ACC112 (cell line): ENCODE measurements around the gene SLC25A44.
"Not testable (repeated sequence)": the region's sequence is repeated elsewhere in the genome, so short reads cannot be mapped to it uniquely, and the experiment has no call there.

Experiments
- H2AFZ ChIP-seq: fragments of 200-600 bp; sonication (generic); one replicate; pipeline ENCODE4 v1.6.0; 2017; ENCODE audit warnings: antibody characterized with exemption, low read length; ENCODE audit not compliant: unreplicated experiment
- H3K27ac ChIP-seq: fragments of 200-600 bp; sonication (generic); 2 replicates; pipeline ENCODE4 v1.5.1; 2014; ENCODE audit warnings: low read depth, mild to moderate bottlenecking, antibody characterized with exemption, low read length, moderate library complexity
- H3K27me3 ChIP-seq: fragments of 200-600 bp; sonication (generic); 2 replicates; pipeline ENCODE4 v1.6.1; 2014; ENCODE audit warnings: mild to moderate bottlenecking, antibody characterized with exemption, low read length, moderate library complexity, mixed read lengths; ENCODE audit not compliant: insufficient read depth
- H3K36me3 ChIP-seq: fragments of 200-600 bp; sonication (generic); 2 replicates; pipeline ENCODE4 v1.6.1; 2016; ENCODE audit warnings: mild to moderate bottlenecking, antibody characterized with exemption, low read length, moderate library complexity, mixed read lengths; ENCODE audit not compliant: insufficient read depth
- H3K4me1 ChIP-seq: fragments of 200-600 bp; sonication (generic); one replicate; pipeline ENCODE4 v1.6.1; 2016; ENCODE audit warnings: low read length, mixed read lengths; ENCODE audit not compliant: insufficient read depth, unreplicated experiment, control insufficient read depth
- H3K4me3 ChIP-seq: fragments of 200-600 bp; sonication (generic); 2 replicates; pipeline ENCODE4 v1.5.1; 2014; ENCODE audit warnings: mild to moderate bottlenecking, low read depth, low read length
- H3K79me2 ChIP-seq: fragments of 200-600 bp; sonication (generic); one replicate; pipeline ENCODE4 v1.6.0; 2016; ENCODE audit warnings: low read length; ENCODE audit not compliant: control insufficient read depth, unreplicated experiment, insufficient read depth

Gene SLC25A44

GRCh38 chr1:156186347-156187177 is 7.3 kb upstream of the SLC25A44 start:
- not testable (repeated sequence) for H3K4me3 ChIP-seq, H3K27me3 ChIP-seq, H2AFZ ChIP-seq, H3K36me3 ChIP-seq, H3K27ac ChIP-seq, H3K79me2 ChIP-seq, H3K4me1 ChIP-seq

GRCh38 chr1:156190265-156190664 is 3.6 kb upstream of the SLC25A44 start:
- H3K4me3 ChIP-seq, H3K4me1 ChIP-seq, H3K36me3 ChIP-seq, H2AFZ ChIP-seq, H3K27me3 ChIP-seq, H3K27ac ChIP-seq: not testable (repeated sequence)
- H3K79me2 ChIP-seq, result peaks cover 10% of the 10 kb centered on the region

GRCh38 chr1:156191292-156191964 is 2.5 kb upstream of the SLC25A44 start:
- Histone ChIP-seq H3K4me1 (peaks cover 5% of the 10 kb centered on the region), H3K79me2 (peaks cover 22% of the 10 kb centered on the region), H3K27me3 (no peaks in the 10 kb centered on the region), H3K36me3 (no peaks in the 10 kb centered on the region), H2AFZ (no peak overlapping the region), H3K4me3 (no peak overlapping the region), H3K27ac (no peak overlapping the region)

- peak overlapping the region; percentile 84 for H2AFZ ChIP-seq
- peaks cover 5% of the 10 kb centered on the region for H3K4me1 ChIP-seq
These were observed 756 bp upstream of the SLC25A44 start for GRCh38 chr1:156193208-156193487.

GRCh38 chr1:156194300-156194652 is 372 bp downstream of the SLC25A44 start:
- peaks cover 41% of the 10 kb centered on the region for H3K79me2 ChIP-seq

More at GRCh38 chr1:156193208-156193487, 756 bp upstream of the SLC25A44 start:
- Histone ChIP-seq H3K27me3 (no peaks in the 10 kb centered on the region), H3K79me2 (peaks cover 37% of the 10 kb centered on the region), H3K27ac (peak overlapping the region; percentile 73), H3K4me3 (peak overlapping the region; percentile 94), H3K36me3 (no peaks in the 10 kb centered on the region)

GRCh38 chr1:156195853-156196252 is 1.9 kb downstream of the SLC25A44 start:
- no peak overlapping the region; the same call in 1 of the 2 replicates for H3K4me3 ChIP-seq
- no peak overlapping the region for H3K27ac ChIP-seq
- H3K36me3 ChIP-seq, result no peaks in the 10 kb centered on the region
- no peak overlapping the region for H2AFZ ChIP-seq
- H3K27me3 ChIP-seq, result no peaks in the 10 kb centered on the region
- H3K79me2 ChIP-seq, result peaks cover 41% of the 10 kb centered on the region
- peaks cover 5% of the 10 kb centered on the region for H3K4me1 ChIP-seq

More at GRCh38 chr1:156194300-156194652, 372 bp downstream of the SLC25A44 start:
- Histone ChIP-seq H3K27ac (peak overlapping the region; percentile 50; the same call in 1 of the 2 replicates), H3K4me1 (peaks cover 5% of the 10 kb centered on the region), H2AFZ (peak overlapping the region; percentile 71), H3K27me3 (no peaks in the 10 kb centered on the region), H3K4me3 (peak overlapping the region; percentile 94), H3K36me3 (no peaks in the 10 kb centered on the region)

GRCh38 chr1:156196445-156196844 is 2.5 kb downstream of the SLC25A44 start:
- H3K79me2 ChIP-seq, result peaks cover 41% of the 10 kb centered on the region
- H3K27ac ChIP-seq, result no peak overlapping the region
- no peaks in the 10 kb centered on the region for H3K27me3 ChIP-seq
- H3K4me3 ChIP-seq, result no peak overlapping the region
- H3K36me3 ChIP-seq, result no peaks in the 10 kb centered on the region
- H2AFZ ChIP-seq, result no peak overlapping the region
- peaks cover 5% of the 10 kb centered on the region for H3K4me1 ChIP-seq

- Histone ChIP-seq H3K4me3 (no peak overlapping the region), H3K27me3 (no peaks in the 10 kb centered on the region), H3K79me2 (peaks cover 53% of the 10 kb centered on the region), H3K27ac (no peak overlapping the region), H3K4me1 (peaks cover 14% of the 10 kb centered on the region), H2AFZ (no peak overlapping the region), H3K36me3 (no peaks in the 10 kb centered on the region)
These were observed 5.0 kb downstream of the SLC25A44 start for GRCh38 chr1:156198831-156199349.

GRCh38 chr1:156200044-156200443 is 6.1 kb downstream of the SLC25A44 start:
- Histone ChIP-seq H3K36me3 (no peaks in the 10 kb centered on the region), H2AFZ (no peak overlapping the region), H3K4me3 (no peak overlapping the region), H3K4me1 (peaks cover 9% of the 10 kb centered on the region), H3K79me2 (peaks cover 50% of the 10 kb centered on the region), H3K27ac (no peak overlapping the region), H3K27me3 (no peaks in the 10 kb centered on the region)

- no peaks in the 10 kb centered on the region for H3K27me3 ChIP-seq
- H3K36me3 ChIP-seq, result no peaks in the 10 kb centered on the region
- peak overlapping the region; percentile 39 for H3K27ac ChIP-seq
- H3K79me2 ChIP-seq, result peaks cover 26% of the 10 kb centered on the region
- peaks cover 9% of the 10 kb centered on the region for H3K4me1 ChIP-seq
- no peak overlapping the region for H3K4me3 ChIP-seq
- H2AFZ ChIP-seq, result no peak overlapping the region
These were observed 9.4 kb downstream of the SLC25A44 start for GRCh38 chr1:156203331-156203730.

- no peaks in the 10 kb centered on the region for H3K36me3 ChIP-seq
- H3K4me1 ChIP-seq, result peaks cover 9% of the 10 kb centered on the region
- no peak overlapping the region for H3K4me3 ChIP-seq
- H3K79me2 ChIP-seq, result peaks cover 22% of the 10 kb centered on the region
- no peaks in the 10 kb centered on the region for H3K27me3 ChIP-seq
- H2AFZ ChIP-seq, result no peak overlapping the region
- no peak overlapping the region for H3K27ac ChIP-seq
These were observed 10.8 kb downstream of the SLC25A44 start for GRCh38 chr1:156204686-156205085.
